GM12878 (cell line): Measurements from ENCODE around the gene HAND2. TPM values are rescaled to one million over a fixed set of nuclear protein-coding genes. Genes with fewer than 3 reads are reported as not detected.

Experiments
- ATAC-seq: fragments of 200-7000 bp; cut with Tn5 transposase; 3 replicates; pipeline ENCODE4 v1.9.1; 2020; ENCODE audit warnings: mild to moderate bottlenecking, moderate library complexity
- BruUV-seq: library from RNA; stranded (reverse); fragments of 400-500 nt; replicated peaks from 2 replicates; lab custom pipeline; 2021; lab: Mats Ljungman, UMichigan
- CTCF ChIA-PET: fragments of 300-600 bp; sonication (Branson Sonifier 250); formaldehyde crosslinking; extraction: SDS; loops from one replicate; lab custom pipeline; 2021; ENCODE audit warnings: inconsistent platforms; lab: Yijun Ruan, JAX
- POLR2A ChIA-PET: fragments of 350-600 bp; formaldehyde crosslinking; extraction: SDS; loops from one replicate; lab custom pipeline; 2021; ENCODE audit warnings: inconsistent platforms; lab: Charles Lee
- RAD21 ChIA-PET: fragments of 300-600 bp; sonication (Branson Sonifier 250); formaldehyde crosslinking; loops from one replicate; lab custom pipeline; 2023; ENCODE audit warnings: antibody characterized with exemption; ENCODE audit not compliant: unreplicated experiment; lab: Charles Lee
- SMC1A ChIA-PET: fragments of 300-600 bp; sonication (Branson Sonifier 250); formaldehyde crosslinking; loops from one replicate; lab custom pipeline; 2023; ENCODE audit not compliant: unreplicated experiment, uncharacterized antibody; lab: Charles Lee
- DNase-seq: peaks from one replicate; pipeline ENCODE4 v3.0.0-alpha.2; 2011; ENCODE audit warnings: low read depth, low spot score
- FAIRE-seq: peaks from 3 replicates; lab custom pipeline; 2011; peaks lifted over from hg19 to GRCh38; lab: Jason Lieb, UNC
- H2AFZ ChIP-seq: 2 replicates; pipeline ENCODE4 v1.6.0; 2011; ENCODE audit warnings: low read depth, low read length, control low read depth; ENCODE audit not compliant: control insufficient read depth
- H3K27ac ChIP-seq: 2 replicates; pipeline ENCODE4 v1.5.1; 2011; ENCODE audit warnings: control low read depth; ENCODE audit not compliant: control insufficient read depth, insufficient read depth
- H3K27me3 ChIP-seq, 2 experiments: replicated peaks in 1 of 2; 2 replicates each; pipeline versions ENCODE4 v1.6.0 to v1.6.1; 2011; ENCODE audit warnings: low read length in 1 of 2; ENCODE audit not compliant: control insufficient read depth in 2 of 2, insufficient read depth in 2 of 2
- H3K36me3 ChIP-seq, 2 experiments: 2 replicates each; pipeline ENCODE4 v1.5.1; 2011; ENCODE audit warnings: low read length in 1 of 2; ENCODE audit not compliant: control insufficient read depth in 2 of 2, insufficient read depth in 2 of 2
- H3K4me1 ChIP-seq: 2 replicates; pipeline ENCODE4 v1.6.1; 2011; ENCODE audit warnings: mild to moderate bottlenecking, low read length, moderate library complexity, mixed read lengths; ENCODE audit not compliant: control insufficient read depth, insufficient read depth
- H3K4me2 ChIP-seq: 2 replicates; pipeline ENCODE4 v1.6.0; 2011; ENCODE audit warnings: control low read depth; ENCODE audit not compliant: control insufficient read depth, insufficient read depth
- H3K4me3 ChIP-seq: fragments of 200-600 bp; sonication (generic); 2 replicates; pipeline ENCODE4 v1.5.1; 2016
- H3K79me2 ChIP-seq: 2 replicates; pipeline ENCODE4 v1.6.0; 2011; ENCODE audit warnings: low read length; ENCODE audit not compliant: control insufficient read depth, insufficient read depth
- H3K9ac ChIP-seq: 2 replicates; pipeline ENCODE4 v1.8.0; 2011; ENCODE audit warnings: low read length, control low read depth, mixed read lengths; ENCODE audit not compliant: control insufficient read depth, insufficient read depth
- H3K9me3 ChIP-seq: replicated peaks from 3 replicates; pipeline ENCODE4 v1.5.1; 2011; ENCODE audit warnings: mild to moderate bottlenecking, low read length; ENCODE audit not compliant: control insufficient read depth, insufficient read depth
- H4K20me1 ChIP-seq: 2 replicates; pipeline ENCODE4 v1.6.0; 2011; ENCODE audit not compliant: control insufficient read depth, insufficient read depth
- EED ChIP-seq: sonication (generic); IDR thresholded peaks from 2 replicates; pipeline ENCODE4 v1.6.1; 2016; ENCODE audit warnings: antibody characterized with exemption, low read depth
- GABPA ChIP-seq: IDR thresholded peaks from 2 replicates; pipeline ENCODE4 v1.6.1; 2014; ENCODE audit warnings: antibody characterized with exemption, low read depth, mild to moderate bottlenecking, inconsistent platforms
- HCFC1 ChIP-seq: fragments of 150-350 bp; IDR thresholded peaks from 2 replicates; pipeline ENCODE4 v1.6.1; 2014; ENCODE audit warnings: low read length
- MEF2B ChIP-seq: fragments of 450-650 bp; IDR thresholded peaks from 2 replicates; pipeline ENCODE4 v1.6.1; 2018; ENCODE audit warnings: mild to moderate bottlenecking, moderate library complexity; ENCODE audit not compliant: partially characterized antibody, poor library complexity, severe bottlenecking
- MXI1 ChIP-seq: fragments of 150-350 bp; IDR thresholded peaks from 2 replicates; pipeline ENCODE4 v1.6.1; 2011; ENCODE audit warnings: low read depth, mild to moderate bottlenecking, inconsistent platforms, low read length, improper control_type of control experiment
- NR2C2 ChIP-seq: IDR thresholded peaks from 2 replicates; pipeline ENCODE4 v1.6.1; 2011; ENCODE audit warnings: borderline replicate concordance, low read depth; ENCODE audit not compliant: control insufficient read depth, insufficient read length
- RAD21 ChIP-seq: IDR thresholded peaks from 2 replicates; pipeline ENCODE4 v1.6.1; 2011; ENCODE audit warnings: mild to moderate bottlenecking, low read depth, low read length, moderate library complexity; ENCODE audit not compliant: insufficient read depth
- RELA ChIP-seq: fragments of 450-650 bp; IDR thresholded peaks from 2 replicates; pipeline ENCODE4 v1.8.0; 2014; ENCODE audit warnings: borderline replicate concordance; ENCODE audit not compliant: partially characterized antibody
- RELB ChIP-seq: fragments of 450-650 bp; IDR thresholded peaks from 2 replicates; pipeline ENCODE4 v1.6.1; 2017; ENCODE audit warnings: low read depth, mild to moderate bottlenecking, moderate library complexity
- RFX5 ChIP-seq: IDR thresholded peaks from 2 replicates; pipeline ENCODE4 v1.6.1; 2011; ENCODE audit warnings: low read depth, low read length, improper control_type of control experiment
- SIX5 ChIP-seq: IDR thresholded peaks from 2 replicates; pipeline ENCODE4 v1.6.1; 2011; ENCODE audit warnings: mild to moderate bottlenecking, low read depth, low read length, moderate library complexity; ENCODE audit not compliant: severe bottlenecking
- ZBTB4 ChIP-seq: fragments of 450-650 bp; formaldehyde crosslinking; IDR thresholded peaks from 2 replicates; pipeline ENCODE4 v1.4.0; 2022; ENCODE audit warnings: mild to moderate bottlenecking, moderate library complexity
- ZZZ3 ChIP-seq: IDR thresholded peaks from 2 replicates; pipeline ENCODE4 v1.6.1; 2011; ENCODE audit warnings: low read depth; ENCODE audit not compliant: control insufficient read depth, insufficient read length
- in situ Hi-C: fragments of 300-500 bp; cut with MboI; formaldehyde crosslinking; loops from 9 replicates; pipeline ENCODE4 v1.14.3; 2018; ENCODE audit warnings: mixed read lengths
- intact Hi-C: fragments of 100-400 bp; cut with micrococcal nuclease; formaldehyde crosslinking; loops from one replicate; pipeline ENCODE4 v1.14.2; 2022; ENCODE audit not compliant: unreplicated experiment
- polyA plus RNA-seq, 11 experiments: library from polyadenylated mRNA; depleted of rRNA in 4 of 11; unstranded in 6 of 11; stranded (reverse) in 5 of 11; fragments of >200 nt; fragmentation: Nextera tagmentation in 4 of 11; fragmentation: Illumina TruSeq in 1 of 11; extraction: Ambion mirVana in 4 of 11; extraction: Trizol in 1 of 11; gene quantifications; 1 replicate in 1 of 11; 2 replicates in 10 of 11; pipeline versions ENCODE4 v1.2.1 to v1.2.3, GENCODE V29; 2011 to 2016; ENCODE audit warnings: inconsistent platforms in 2 of 11, missing spikeins in 2 of 11, low read depth in 1 of 11
- total RNA-seq, 4 experiments: library from RNA; depleted of rRNA in 3 of 4; stranded (reverse); fragments of >200 nt in 3 of 4; fragmentation: Illumina TruSeq in 1 of 4; extraction: Trizol in 1 of 4; gene quantifications; 2 replicates each; pipeline versions ENCODE4 v1.2.1 to v1.2.3, GENCODE V29; 2013 to 2021
- TF ChIP-seq, protein P1 (sequence below): fragments of 450-650 bp; IDR thresholded peaks from 2 replicates; pipeline ENCODE4 v1.6.1; 2016; ENCODE audit warnings: mild to moderate bottlenecking
- TF ChIP-seq, protein P2 (sequence below): fragments of 150-350 bp; IDR thresholded peaks from 2 replicates; pipeline ENCODE4 v1.6.1; 2016; ENCODE audit warnings: low read depth, low read length

The HAND2 gene
- total and polyA plus RNA-seq, 10 of the 15 experiments (the other 5 are each of a cell fraction or from before 2014, with no cell fraction given), result 0.09 TPM; not detected in 9

DNA sequence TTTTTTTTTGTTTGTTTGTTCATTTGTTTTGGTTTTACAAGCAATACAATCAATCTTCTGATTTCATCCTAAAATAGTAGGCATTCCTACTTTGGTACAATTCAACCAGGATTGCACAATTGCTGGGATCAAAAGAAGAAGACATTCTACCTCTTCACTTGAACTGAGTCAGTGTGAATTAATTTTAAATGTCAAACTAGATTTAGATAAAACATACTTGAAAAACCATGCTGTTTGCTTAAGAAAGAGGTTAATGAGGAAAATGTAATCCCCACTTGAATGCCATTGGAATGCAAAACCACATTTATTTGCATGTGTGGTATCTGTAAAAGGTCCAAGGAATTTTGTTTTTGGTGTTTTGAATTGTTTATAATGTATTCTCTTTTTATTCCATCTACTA lies 40.5 kb downstream of the HAND2 start:
- intact Hi-C loops, result no loop called here
- H2AFZ ChIP-seq, result no peak overlapping the region
- no peaks in the 10 kb centered on the region for H3K27me3 ChIP-seq
- ChIA-PET SMC1A (no interaction called here), CTCF (interaction anchor here (2.0 kb wide), 1 partner anchor 69 kb away, joined by 5 read pairs; no protein-coding TSS in a partner anchor), RAD21 (no interaction called here), POLR2A (interaction anchor here (0.9 kb wide), 1 partner anchor 8 kb away, joined by 4 read pairs; no protein-coding TSS in a partner anchor)
- no peak overlapping the region for H3K27ac ChIP-seq
- H3K9ac ChIP-seq, result no peak overlapping the region
- H3K4me2 ChIP-seq, result no peak overlapping the region
- no TSS peak for BruUV-seq
- no peak for FAIRE-seq
- no peak for ATAC-seq
- H4K20me1 ChIP-seq, result no peaks in the 10 kb centered on the region
- H3K4me1 ChIP-seq, result no peaks in the 10 kb centered on the region; the same call in 1 of the 2 replicates
- H3K4me3 ChIP-seq, result no peak overlapping the region
- in situ Hi-C loops, result no loop called here
- H3K36me3 ChIP-seq, result no peaks in the 10 kb centered on the region
- no peaks in the 10 kb centered on the region for H3K79me2 ChIP-seq
- H3K9me3 ChIP-seq, result no peaks in the 10 kb centered on the region
- DNase-seq, result no peak
- TF ChIP-seq MXI1 (no peak), RAD21 (no peak), HCFC1 (no peak), ZBTB4 (no peak), ZZZ3 (no peak), NR2C2 (no peak), GABPA (no peak), MEF2B (no peak), SIX5 (no peak), RFX5 (no peak), EED (no peak), RELB (no peak), RELA (no peak)
- TF ChIP-seq, protein P1, sequence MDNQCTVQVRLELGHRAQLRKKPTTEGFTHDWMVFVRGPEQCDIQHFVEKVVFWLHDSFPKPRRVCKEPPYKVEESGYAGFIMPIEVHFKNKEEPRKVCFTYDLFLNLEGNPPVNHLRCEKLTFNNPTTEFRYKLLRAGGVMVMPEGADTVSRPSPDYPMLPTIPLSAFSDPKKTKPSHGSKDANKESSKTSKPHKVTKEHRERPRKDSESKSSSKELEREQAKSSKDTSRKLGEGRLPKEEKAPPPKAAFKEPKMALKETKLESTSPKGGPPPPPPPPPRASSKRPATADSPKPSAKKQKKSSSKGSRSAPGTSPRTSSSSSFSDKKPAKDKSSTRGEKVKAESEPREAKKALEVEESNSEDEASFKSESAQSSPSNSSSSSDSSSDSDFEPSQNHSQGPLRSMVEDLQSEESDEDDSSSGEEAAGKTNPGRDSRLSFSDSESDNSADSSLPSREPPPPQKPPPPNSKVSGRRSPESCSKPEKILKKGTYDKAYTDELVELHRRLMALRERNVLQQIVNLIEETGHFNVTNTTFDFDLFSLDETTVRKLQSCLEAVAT, result no peak
- TF ChIP-seq, protein P2, sequence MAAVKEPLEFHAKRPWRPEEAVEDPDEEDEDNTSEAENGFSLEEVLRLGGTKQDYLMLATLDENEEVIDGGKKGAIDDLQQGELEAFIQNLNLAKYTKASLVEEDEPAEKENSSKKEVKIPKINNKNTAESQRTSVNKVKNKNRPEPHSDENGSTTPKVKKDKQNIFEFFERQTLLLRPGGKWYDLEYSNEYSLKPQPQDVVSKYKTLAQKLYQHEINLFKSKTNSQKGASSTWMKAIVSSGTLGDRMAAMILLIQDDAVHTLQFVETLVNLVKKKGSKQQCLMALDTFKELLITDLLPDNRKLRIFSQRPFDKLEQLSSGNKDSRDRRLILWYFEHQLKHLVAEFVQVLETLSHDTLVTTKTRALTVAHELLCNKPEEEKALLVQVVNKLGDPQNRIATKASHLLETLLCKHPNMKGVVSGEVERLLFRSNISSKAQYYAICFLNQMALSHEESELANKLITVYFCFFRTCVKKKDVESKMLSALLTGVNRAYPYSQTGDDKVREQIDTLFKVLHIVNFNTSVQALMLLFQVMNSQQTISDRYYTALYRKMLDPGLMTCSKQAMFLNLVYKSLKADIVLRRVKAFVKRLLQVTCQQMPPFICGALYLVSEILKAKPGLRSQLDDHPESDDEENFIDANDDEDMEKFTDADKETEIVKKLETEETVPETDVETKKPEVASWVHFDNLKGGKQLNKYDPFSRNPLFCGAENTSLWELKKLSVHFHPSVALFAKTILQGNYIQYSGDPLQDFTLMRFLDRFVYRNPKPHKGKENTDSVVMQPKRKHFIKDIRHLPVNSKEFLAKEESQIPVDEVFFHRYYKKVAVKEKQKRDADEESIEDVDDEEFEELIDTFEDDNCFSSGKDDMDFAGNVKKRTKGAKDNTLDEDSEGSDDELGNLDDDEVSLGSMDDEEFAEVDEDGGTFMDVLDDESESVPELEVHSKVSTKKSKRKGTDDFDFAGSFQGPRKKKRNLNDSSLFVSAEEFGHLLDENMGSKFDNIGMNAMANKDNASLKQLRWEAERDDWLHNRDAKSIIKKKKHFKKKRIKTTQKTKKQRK, result no peak
